Smooth muscle cell of the brain vasculature (primary cell): ENCODE measurements around the gene MS4A5.

Experiments used
- DNase-seq: peaks from one replicate; pipeline ENCODE4 v3.0.0-alpha.2; 2012; ENCODE audit warnings: low read depth, low spot score

The MS4A5 gene

GRCh38 chr11:60482361-60482760, 53.0 kb downstream of the MS4A5 start:
- no peak for DNase-seq

DNA sequence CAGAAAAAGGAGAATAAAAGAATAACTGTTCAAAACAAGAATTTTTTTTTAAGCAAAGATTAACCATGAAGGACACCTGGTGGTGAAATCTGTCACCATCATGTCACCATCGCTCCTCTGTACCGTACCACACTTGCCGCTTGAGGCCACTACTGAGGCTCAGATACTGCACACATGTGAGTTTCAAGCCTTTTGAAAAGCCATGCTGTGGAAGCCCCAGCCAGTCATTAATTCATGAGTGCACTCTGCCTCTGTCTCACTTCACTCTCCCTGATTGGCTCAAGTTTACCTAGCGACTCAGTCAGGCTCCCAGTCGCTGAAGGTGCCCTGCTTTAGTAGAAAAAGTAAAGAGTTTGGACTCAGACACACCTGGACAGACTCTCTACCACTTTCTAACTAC, 56.6 kb downstream of the MS4A5 start:
- no peak for DNase-seq

GRCh38 chr11:60492488-60493009, 63.2 kb downstream of the MS4A5 start, which contains the start of gene MS4A12:
Gene MS4A12, plus strand, starts transcription at chr11:60492778. Its CDS starts 4,541 bp downstream, at chr11:60497319.
- no peak for DNase-seq

DNA sequence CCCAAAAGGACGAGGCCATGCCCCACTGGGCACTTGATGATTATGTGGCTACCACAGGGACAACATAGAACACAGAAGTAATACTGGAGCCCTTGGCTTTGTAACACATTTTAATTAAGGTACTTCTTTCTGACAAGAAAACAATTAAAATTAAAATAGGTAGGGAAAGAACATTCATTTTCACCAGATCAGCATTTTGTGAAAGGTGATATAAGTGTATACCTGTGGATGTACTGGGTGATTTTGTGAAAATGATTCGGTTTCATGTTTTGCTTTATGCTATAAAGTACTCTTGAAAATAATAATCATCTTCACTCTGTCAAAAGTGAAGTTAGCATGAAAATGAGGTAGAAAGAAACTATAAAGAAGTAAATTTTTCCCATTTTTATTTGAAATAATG, 64.1 kb downstream of the MS4A5 start:
- no peak for DNase-seq
